Measurements from ENCODE around the gene PACRG.

GRCh38 chr6:162722226-162722625, 5.5 kb upstream of the PACRG start:
- TF ChIP-seq RBBP5 (conservative IDR thresholded peaks at IDR 0.05), result no peak
- TF ChIP-seq FOXM1 (IDR thresholded peaks at IDR 0.05; ENCODE audit: low read depth, low read length), result no peak
- TF ChIP-seq CTCF (IDR thresholded peaks at IDR 0.05 in 2 of 3, conservative IDR thresholded peaks at IDR 0.05 in 1 of 3; ENCODE audit: control insufficient read depth in 2 of 3, extremely low read depth in 1 of 3, insufficient read depth in 1 of 3, low read depth in 3 of 3, low read length in 3 of 3), result no peak
- no peak for TF ChIP-seq POLR2A (IDR thresholded peaks at IDR 0.05; ENCODE audit: low read depth, low read length)
- no peak for TF ChIP-seq JUNB (IDR thresholded peaks at IDR 0.05)
- TF ChIP-seq CHD2 (IDR thresholded peaks at IDR 0.05; ENCODE audit: borderline replicate concordance, low read depth, low read length), result no peak
- no peak for TF ChIP-seq HDAC6 (IDR thresholded peaks at IDR 0.05; ENCODE audit: unreplicated experiment)
- TF ChIP-seq HCFC1 (IDR thresholded peaks at IDR 0.05; ENCODE audit: low read length), result no peak
- no peak for TF ChIP-seq PML (IDR thresholded peaks at IDR 0.05; ENCODE audit: low read length)
- no peak for TF ChIP-seq POLR2AphosphoS2 (IDR thresholded peaks at IDR 0.05; ENCODE audit: low read depth, low read length)
- no peak for TF ChIP-seq NFIC (IDR thresholded peaks at IDR 0.05; ENCODE audit: low read depth, low read length)
- TF ChIP-seq EP300 (IDR thresholded peaks at IDR 0.05; ENCODE audit: borderline replicate concordance in 1 of 2, control insufficient read depth in 1 of 2, low read depth in 2 of 2, low read length in 2 of 2), result no peak
- no peak for TF ChIP-seq SREBF2 (IDR thresholded peaks at IDR 0.05; ENCODE audit: low read length)
- TF ChIP-seq IRF5 (IDR thresholded peaks at IDR 0.05; ENCODE audit: borderline replicate concordance), result no peak
